Testis (tissue), 2 donors: ENCODE results near the gene NIN.

Experiments
- CTCF ChIP-seq, 3 experiments: fragments of 450-650 bp in 2 of 3; fragments of 200-600 bp in 1 of 3; sonication (generic) in 1 of 3; IDR thresholded peaks; one replicate each; pipeline ENCODE4 v1.5.1; 2016 to 2019; ENCODE audit warnings: antibody characterized with exemption in 3 of 3, mild to moderate bottlenecking in 2 of 3, moderate library complexity in 1 of 3
- POLR2A ChIP-seq: fragments of 450-650 bp; IDR thresholded peaks from one replicate; pipeline ENCODE4 v1.6.1; 2017; ENCODE audit warnings: antibody characterized with exemption, mild to moderate bottlenecking, moderate library complexity

- TF ChIP-seq POLR2A (no peak), CTCF (IDR thresholded peaks at IDR 0.05) (peak in 1 of 3 experiments; percentile 28)
Measured at GRCh38 chr14:50714450-50715073, 116.4 kb downstream of the NIN start.
